GM12878 (cell line): ENCODE results near the gene CD83. TPM values are rescaled to one million over a fixed set of nuclear protein-coding genes. Genes with fewer than 3 reads are reported as not detected.

ENCODE experiments used
- ATAC-seq: fragments of 200-7000 bp; cut with Tn5 transposase; 3 replicates; pipeline ENCODE4 v1.9.1; 2020; ENCODE audit warnings: mild to moderate bottlenecking, moderate library complexity
- BruUV-seq: library from RNA; stranded (reverse); fragments of 400-500 nt; replicated peaks from 2 replicates; lab custom pipeline; 2021; lab: Mats Ljungman, UMichigan
- CTCF ChIA-PET: fragments of 300-600 bp; sonication (Branson Sonifier 250); formaldehyde crosslinking; extraction: SDS; loops from one replicate; lab custom pipeline; 2021; ENCODE audit warnings: inconsistent platforms; lab: Yijun Ruan, JAX
- POLR2A ChIA-PET: fragments of 350-600 bp; formaldehyde crosslinking; extraction: SDS; loops from one replicate; lab custom pipeline; 2021; ENCODE audit warnings: inconsistent platforms; lab: Charles Lee
- RAD21 ChIA-PET: fragments of 300-600 bp; sonication (Branson Sonifier 250); formaldehyde crosslinking; loops from one replicate; lab custom pipeline; 2023; ENCODE audit warnings: antibody characterized with exemption; ENCODE audit not compliant: unreplicated experiment; lab: Charles Lee
- SMC1A ChIA-PET: fragments of 300-600 bp; sonication (Branson Sonifier 250); formaldehyde crosslinking; loops from one replicate; lab custom pipeline; 2023; ENCODE audit not compliant: unreplicated experiment, uncharacterized antibody; lab: Charles Lee
- DNase-seq: peaks from one replicate; pipeline ENCODE4 v3.0.0-alpha.2; 2011; ENCODE audit warnings: low read depth, low spot score
- FAIRE-seq: peaks from 3 replicates; lab custom pipeline; 2011; peaks lifted over from hg19 to GRCh38; lab: Jason Lieb, UNC
- H2AFZ ChIP-seq: 2 replicates; pipeline ENCODE4 v1.6.0; 2011; ENCODE audit warnings: low read depth, low read length, control low read depth; ENCODE audit not compliant: control insufficient read depth
- H3K27ac ChIP-seq: 2 replicates; pipeline ENCODE4 v1.5.1; 2011; ENCODE audit warnings: control low read depth; ENCODE audit not compliant: control insufficient read depth, insufficient read depth
- H3K27me3 ChIP-seq, 2 experiments: replicated peaks in 1 of 2; 2 replicates each; pipeline versions ENCODE4 v1.6.0 to v1.6.1; 2011; ENCODE audit warnings: low read length in 1 of 2; ENCODE audit not compliant: control insufficient read depth in 2 of 2, insufficient read depth in 2 of 2
- H3K36me3 ChIP-seq, 2 experiments: 2 replicates each; pipeline ENCODE4 v1.5.1; 2011; ENCODE audit warnings: low read length in 1 of 2; ENCODE audit not compliant: control insufficient read depth in 2 of 2, insufficient read depth in 2 of 2
- H3K4me1 ChIP-seq: 2 replicates; pipeline ENCODE4 v1.6.1; 2011; ENCODE audit warnings: mild to moderate bottlenecking, low read length, moderate library complexity, mixed read lengths; ENCODE audit not compliant: control insufficient read depth, insufficient read depth
- H3K4me2 ChIP-seq: 2 replicates; pipeline ENCODE4 v1.6.0; 2011; ENCODE audit warnings: control low read depth; ENCODE audit not compliant: control insufficient read depth, insufficient read depth
- H3K4me3 ChIP-seq: fragments of 200-600 bp; sonication (generic); 2 replicates; pipeline ENCODE4 v1.5.1; 2016
- H3K79me2 ChIP-seq: 2 replicates; pipeline ENCODE4 v1.6.0; 2011; ENCODE audit warnings: low read length; ENCODE audit not compliant: control insufficient read depth, insufficient read depth
- H3K9ac ChIP-seq: 2 replicates; pipeline ENCODE4 v1.8.0; 2011; ENCODE audit warnings: low read length, control low read depth, mixed read lengths; ENCODE audit not compliant: control insufficient read depth, insufficient read depth
- H3K9me3 ChIP-seq: replicated peaks from 3 replicates; pipeline ENCODE4 v1.5.1; 2011; ENCODE audit warnings: mild to moderate bottlenecking, low read length; ENCODE audit not compliant: control insufficient read depth, insufficient read depth
- H4K20me1 ChIP-seq: 2 replicates; pipeline ENCODE4 v1.6.0; 2011; ENCODE audit not compliant: control insufficient read depth, insufficient read depth
- BHLHE40 ChIP-seq, 2 experiments: fragments of 450-650 bp in 1 of 2; IDR thresholded peaks; 2 replicates each; pipeline ENCODE4 v1.6.1; 2011 to 2017; ENCODE audit warnings: low read depth in 2 of 2, borderline replicate concordance in 1 of 2, improper control_type of control experiment in 1 of 2, low read length in 1 of 2, mild to moderate bottlenecking in 1 of 2
- MEF2B ChIP-seq: fragments of 450-650 bp; IDR thresholded peaks from 2 replicates; pipeline ENCODE4 v1.6.1; 2018; ENCODE audit warnings: mild to moderate bottlenecking, moderate library complexity; ENCODE audit not compliant: partially characterized antibody, poor library complexity, severe bottlenecking
- POLR2AphosphoS5 ChIP-seq: IDR thresholded peaks from 2 replicates; pipeline ENCODE4 v1.6.1; 2011; ENCODE audit warnings: mild to moderate bottlenecking, low read length, inconsistent platforms
- RAD51 ChIP-seq: fragments of 450-650 bp; IDR thresholded peaks from 2 replicates; pipeline ENCODE4 v1.6.1; 2016; ENCODE audit warnings: moderate library complexity, mild to moderate bottlenecking, inconsistent platforms
- ZZZ3 ChIP-seq: IDR thresholded peaks from 2 replicates; pipeline ENCODE4 v1.6.1; 2011; ENCODE audit warnings: low read depth; ENCODE audit not compliant: control insufficient read depth, insufficient read length
- WGBS: methylation state at CpG from one replicate; pipeline ENCODE4 v1.1.6; 2016; ENCODE audit warnings: low lambda C conversion rate; ENCODE audit not compliant: insufficient replicate concordance, insufficient coverage; ENCODE audit errors: missing lambda C conversion rate; 5-methylcytosine and 5-hydroxymethylcytosine counted together
- in situ Hi-C: fragments of 300-500 bp; cut with MboI; formaldehyde crosslinking; loops from 9 replicates; pipeline ENCODE4 v1.14.3; 2018; ENCODE audit warnings: mixed read lengths
- intact Hi-C: fragments of 100-400 bp; cut with micrococcal nuclease; formaldehyde crosslinking; loops from one replicate; pipeline ENCODE4 v1.14.2; 2022; ENCODE audit not compliant: unreplicated experiment
- polyA plus RNA-seq, 11 experiments: library from polyadenylated mRNA; depleted of rRNA in 4 of 11; unstranded in 6 of 11; stranded (reverse) in 5 of 11; fragments of >200 nt; fragmentation: Nextera tagmentation in 4 of 11; fragmentation: Illumina TruSeq in 1 of 11; extraction: Ambion mirVana in 4 of 11; extraction: Trizol in 1 of 11; gene quantifications; 1 replicate in 1 of 11; 2 replicates in 10 of 11; pipeline versions ENCODE4 v1.2.1 to v1.2.3, GENCODE V29; 2011 to 2016; ENCODE audit warnings: inconsistent platforms in 2 of 11, missing spikeins in 2 of 11, low read depth in 1 of 11
- total RNA-seq, 4 experiments: library from RNA; depleted of rRNA in 3 of 4; stranded (reverse); fragments of >200 nt in 3 of 4; fragmentation: Illumina TruSeq in 1 of 4; extraction: Trizol in 1 of 4; gene quantifications; 2 replicates each; pipeline versions ENCODE4 v1.2.1 to v1.2.3, GENCODE V29; 2013 to 2021
- TF ChIP-seq, protein P1 (sequence below): fragments of 450-650 bp; IDR thresholded peaks from 2 replicates; pipeline ENCODE4 v1.6.1; 2017; ENCODE audit warnings: low read depth, mild to moderate bottlenecking, moderate library complexity

Gene CD83
- total and polyA plus RNA-seq, 10 of the 15 experiments (the other 5 are each of a cell fraction or from before 2014, with no cell fraction given), result 76.1 to 174 (median 129) TPM

DNA sequence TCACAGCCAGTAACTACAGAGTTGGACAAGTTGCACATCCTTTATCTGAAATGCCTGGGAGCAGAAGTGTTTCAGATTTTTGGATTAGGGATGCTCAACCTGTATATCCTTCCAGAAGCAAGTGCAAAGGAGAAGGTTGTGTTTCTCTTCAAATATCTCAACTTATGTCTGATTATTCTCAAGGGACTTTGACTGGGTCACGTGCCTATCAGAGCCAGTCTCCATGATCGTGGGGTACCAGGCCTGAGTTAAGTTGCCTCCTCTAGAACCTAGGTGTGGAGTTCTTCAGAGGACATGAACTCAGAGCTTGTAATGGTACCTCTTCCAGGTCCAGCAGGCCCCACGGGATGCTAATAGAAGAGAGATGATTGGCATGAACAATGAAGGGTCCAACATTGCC lies 7.8 kb downstream of the CD83 start:
- DNase-seq (no peak), ATAC-seq (0 out of 3 replicates have a peak, but pooled peaks have one; percentile 1), FAIRE-seq (no peak)
- RAD21 ChIA-PET, result interaction anchor here (1.0 to 11.6 kb wide), 11 partner anchors 8 to 1348 kb away, joined by 3 to 111 read pairs (median 10); partner anchors contain the start of gene CD83
- 53% methylated on average over 3 of the region's 3 CpGs for WGBS
- peaks cover 23% of the 10 kb centered on the region for H3K4me1 ChIP-seq
- in situ Hi-C loops, result no loop called here
- peak overlapping the region; percentile 46; the same call in 1 of the 2 replicates for H3K4me2 ChIP-seq
- peaks cover 1 to 29% of the 10 kb centered on the region in 2 experiments for H3K36me3 ChIP-seq
- H3K4me3 ChIP-seq, result no peak overlapping the region; the same call in 1 of the 2 replicates
- SMC1A ChIA-PET, result interaction anchor here (0.6 to 14.9 kb wide), 14 partner anchors 8 to 1254 kb away, joined by 3 to 187 read pairs (median 4); partner anchors contain the start of gene CD83
- no peak overlapping the region for H3K9ac ChIP-seq
- CTCF ChIA-PET, result interaction anchor here (0.9 to 14.6 kb wide), 9 partner anchors 10 to 78 kb away, joined by 3 to 204 read pairs (median 4); no protein-coding TSS in a partner anchor
- peaks cover 14% of the 10 kb centered on the region for H4K20me1 ChIP-seq
- TF ChIP-seq ZZZ3, result no peak
- TF ChIP-seq BHLHE40 (IDR thresholded peaks at IDR 0.05; ENCODE audit: borderline replicate concordance in 1 of 2, low read depth in 2 of 2, low read length in 1 of 2), result peak; percentile 34 to 72; a peak in 3 of 4 replicates
- TF ChIP-seq, protein P1, sequence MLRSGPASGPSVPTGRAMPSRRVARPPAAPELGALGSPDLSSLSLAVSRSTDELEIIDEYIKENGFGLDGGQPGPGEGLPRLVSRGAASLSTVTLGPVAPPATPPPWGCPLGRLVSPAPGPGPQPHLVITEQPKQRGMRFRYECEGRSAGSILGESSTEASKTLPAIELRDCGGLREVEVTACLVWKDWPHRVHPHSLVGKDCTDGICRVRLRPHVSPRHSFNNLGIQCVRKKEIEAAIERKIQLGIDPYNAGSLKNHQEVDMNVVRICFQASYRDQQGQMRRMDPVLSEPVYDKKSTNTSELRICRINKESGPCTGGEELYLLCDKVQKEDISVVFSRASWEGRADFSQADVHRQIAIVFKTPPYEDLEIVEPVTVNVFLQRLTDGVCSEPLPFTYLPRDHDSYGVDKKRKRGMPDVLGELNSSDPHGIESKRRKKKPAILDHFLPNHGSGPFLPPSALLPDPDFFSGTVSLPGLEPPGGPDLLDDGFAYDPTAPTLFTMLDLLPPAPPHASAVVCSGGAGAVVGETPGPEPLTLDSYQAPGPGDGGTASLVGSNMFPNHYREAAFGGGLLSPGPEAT, result no peak
- 0 out of 2 replicates have a peak, but pooled peaks have one; percentile 34 for TF ChIP-seq POLR2AphosphoS5
- peak; percentile 77 for TF ChIP-seq RAD51
- TF ChIP-seq MEF2B, result peak; percentile 54
- no peaks in the 10 kb centered on the region for H3K9me3 ChIP-seq
- no TSS peak for BruUV-seq
- H3K79me2 ChIP-seq, result peaks cover 88% of the 10 kb centered on the region
- intact Hi-C loops, result loop anchor here (5.0 to 10.0 kb wide), 2 partner anchors 33 to 1129 kb away; no protein-coding TSS in a partner anchor
- POLR2A ChIA-PET, result interaction anchor here (0.5 to 1.8 kb wide), 7 partner anchors 10 to 58 kb away, joined by 3 to 8 read pairs (median 4); no protein-coding TSS in a partner anchor
- H2AFZ ChIP-seq, result no peak overlapping the region
- H3K27ac ChIP-seq, result no peak overlapping the region
- no peaks in the 10 kb centered on the region for H3K27me3 ChIP-seq
